GM12874 (cell line): ENCODE measurements around the gene KRTAP19-7.

Experiments used
- CTCF ChIP-seq: IDR thresholded peaks from 2 replicates; pipeline ENCODE4 v1.5.1; 2011; ENCODE audit warnings: low read depth, mild to moderate bottlenecking, control low read depth, low read length, moderate library complexity; ENCODE audit not compliant: insufficient read depth

The KRTAP19-7 gene

GRCh38 chr21:30580132-30580531 is 19.0 kb upstream of the KRTAP19-7 start:
- TF ChIP-seq CTCF = no peak

- no peak for TF ChIP-seq CTCF
These were observed 18.2 kb upstream of the KRTAP19-7 start for GRCh38 chr21:30579346-30579745.

GRCh38 chr21:30577766-30578165 is 16.7 kb upstream of the KRTAP19-7 start:
- TF ChIP-seq CTCF = no peak

- no peak for TF ChIP-seq CTCF
These were observed 6.5 kb upstream of the KRTAP19-7 start for GRCh38 chr21:30567617-30568016.

- no peak for TF ChIP-seq CTCF
These were observed 2.5 kb upstream of the KRTAP19-7 start for GRCh38 chr21:30563630-30564029.

GRCh38 chr21:30563072-30563471 is 2.0 kb upstream of the KRTAP19-7 start:
- no peak for TF ChIP-seq CTCF

GRCh38 chr21:30561957-30562356 is 843 bp upstream of the KRTAP19-7 start:
- TF ChIP-seq CTCF = no peak

- TF ChIP-seq CTCF = no peak
These were observed 6.0 kb downstream of the KRTAP19-7 start for GRCh38 chr21:30555095-30555494.
